ENCODE measurements around the gene COL11A2.
"Not testable (repeated sequence)": the region's sequence is repeated elsewhere in the genome, so short reads cannot be mapped to it uniquely, and the experiment has no call there.

The COL11A2 gene

DNA sequence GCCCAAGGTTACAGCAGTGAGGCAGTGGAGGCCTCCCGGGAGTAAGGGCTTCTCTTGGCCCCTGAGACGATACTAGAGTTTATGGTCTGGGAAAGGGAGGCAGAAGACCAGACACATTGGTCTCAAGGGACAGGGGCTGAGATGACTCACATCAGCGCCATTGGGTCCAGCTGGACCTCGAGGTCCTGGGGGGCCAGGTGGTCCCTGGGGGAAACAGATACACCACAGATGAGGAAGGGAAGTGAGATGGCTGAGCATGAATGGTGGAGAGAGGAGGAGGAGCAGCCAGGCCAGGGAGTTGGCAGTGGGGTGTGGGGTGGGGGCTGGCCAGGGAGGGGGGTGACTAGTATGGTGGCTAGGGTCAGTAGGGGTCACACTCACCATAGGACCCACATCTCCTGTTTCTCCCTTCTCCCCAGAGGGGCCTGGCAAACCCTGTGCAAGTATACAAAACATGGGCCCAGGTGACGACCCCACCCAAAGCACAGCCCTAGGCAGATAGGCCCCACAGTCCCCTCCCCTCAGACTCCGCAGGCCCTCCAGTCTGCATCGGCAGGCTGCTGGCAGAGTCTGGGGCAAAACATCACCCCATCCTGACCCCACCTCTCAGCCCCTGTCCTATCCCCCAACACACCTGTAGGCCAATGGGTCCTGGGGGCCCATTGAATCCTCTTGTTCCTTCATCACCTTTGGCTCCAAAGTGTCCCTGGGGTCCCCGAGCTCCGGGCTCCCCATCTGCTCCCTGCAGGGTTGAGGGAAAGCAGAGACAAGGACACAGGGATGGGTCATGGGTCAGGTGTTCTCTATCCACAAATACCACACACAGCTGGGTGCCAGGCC lies 21.9 kb downstream of the COL11A2 start:
- DNase-seq: no peak

DNA sequence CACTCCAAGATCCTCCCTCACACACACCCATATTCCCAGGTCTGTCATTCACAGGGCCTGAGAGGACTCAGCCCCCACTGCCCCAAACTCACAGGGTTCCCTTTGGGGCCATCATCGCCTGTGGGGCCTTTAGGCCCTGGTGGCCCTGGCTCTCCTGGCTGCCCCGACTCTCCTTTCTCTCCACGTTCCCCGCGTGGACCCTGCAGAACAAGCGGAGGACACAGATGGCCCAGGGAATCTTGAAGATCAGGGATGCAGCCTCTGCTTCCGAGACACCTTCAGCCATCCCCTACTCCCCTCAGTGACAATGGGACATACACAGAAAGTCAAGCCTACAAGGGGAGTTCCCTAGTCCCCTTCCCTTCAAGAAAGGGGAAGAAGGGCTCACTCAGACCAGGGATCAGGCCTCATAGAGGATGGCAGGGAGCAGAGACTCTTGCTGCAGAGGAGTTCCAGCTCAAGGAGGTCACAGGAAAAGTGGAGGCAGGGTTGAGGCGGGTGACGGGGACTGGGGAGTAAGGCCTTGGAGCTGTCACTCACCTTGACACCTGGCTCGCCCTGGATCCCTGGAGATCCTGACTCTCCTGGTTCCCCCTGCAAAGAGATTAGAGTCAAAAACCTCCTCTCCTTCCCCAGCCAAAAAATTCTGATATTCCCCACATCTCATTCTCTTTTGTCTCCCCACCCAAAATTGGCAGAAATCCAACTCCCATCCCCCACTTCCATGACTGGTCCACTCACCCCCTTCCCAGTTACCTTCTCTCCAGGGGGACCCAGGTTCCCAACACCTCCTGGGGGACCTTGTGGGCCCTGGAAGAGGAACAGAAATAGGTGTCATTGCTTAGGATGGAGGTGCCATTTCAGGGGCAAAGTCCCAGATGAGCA lies 22.7 kb downstream of the COL11A2 start:
- no peak for DNase-seq

DNA sequence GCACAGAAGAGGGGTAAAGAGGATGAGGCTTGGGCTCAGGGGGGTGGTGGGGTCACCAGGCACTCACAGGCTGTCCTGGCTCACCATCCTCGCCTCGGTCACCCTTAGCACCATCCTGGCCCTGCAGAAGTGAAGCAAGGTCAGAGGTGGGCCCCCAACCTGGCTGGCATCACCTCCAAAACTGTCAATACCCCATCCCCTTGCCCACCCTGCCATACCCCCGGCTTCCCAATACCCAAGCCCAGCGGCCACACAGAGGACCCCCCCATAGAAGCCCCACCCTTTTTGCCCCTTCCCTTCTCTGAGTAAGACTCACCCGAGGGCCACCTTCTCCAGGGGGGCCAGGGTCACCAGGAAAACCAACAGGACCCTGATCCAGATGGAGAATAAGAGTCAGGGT lies 23.6 kb downstream of the COL11A2 start:
- no peak for DNase-seq

DNA sequence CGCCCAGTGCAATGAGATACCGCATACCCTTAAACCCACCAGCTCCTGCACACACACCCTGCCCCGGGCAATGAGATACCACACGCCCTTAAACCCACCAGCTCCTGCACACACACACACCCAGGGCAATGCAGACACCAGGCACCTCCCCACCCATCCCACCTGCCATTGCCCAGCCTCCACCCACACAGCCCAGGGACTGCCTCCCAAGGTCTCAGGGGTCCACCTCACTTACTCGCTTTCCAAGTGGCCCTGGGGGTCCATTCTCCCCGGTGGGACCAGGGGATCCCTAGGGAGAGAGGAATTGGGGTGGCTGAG lies 24.0 kb downstream of the COL11A2 start:
- DNase-seq: no peak

DNA sequence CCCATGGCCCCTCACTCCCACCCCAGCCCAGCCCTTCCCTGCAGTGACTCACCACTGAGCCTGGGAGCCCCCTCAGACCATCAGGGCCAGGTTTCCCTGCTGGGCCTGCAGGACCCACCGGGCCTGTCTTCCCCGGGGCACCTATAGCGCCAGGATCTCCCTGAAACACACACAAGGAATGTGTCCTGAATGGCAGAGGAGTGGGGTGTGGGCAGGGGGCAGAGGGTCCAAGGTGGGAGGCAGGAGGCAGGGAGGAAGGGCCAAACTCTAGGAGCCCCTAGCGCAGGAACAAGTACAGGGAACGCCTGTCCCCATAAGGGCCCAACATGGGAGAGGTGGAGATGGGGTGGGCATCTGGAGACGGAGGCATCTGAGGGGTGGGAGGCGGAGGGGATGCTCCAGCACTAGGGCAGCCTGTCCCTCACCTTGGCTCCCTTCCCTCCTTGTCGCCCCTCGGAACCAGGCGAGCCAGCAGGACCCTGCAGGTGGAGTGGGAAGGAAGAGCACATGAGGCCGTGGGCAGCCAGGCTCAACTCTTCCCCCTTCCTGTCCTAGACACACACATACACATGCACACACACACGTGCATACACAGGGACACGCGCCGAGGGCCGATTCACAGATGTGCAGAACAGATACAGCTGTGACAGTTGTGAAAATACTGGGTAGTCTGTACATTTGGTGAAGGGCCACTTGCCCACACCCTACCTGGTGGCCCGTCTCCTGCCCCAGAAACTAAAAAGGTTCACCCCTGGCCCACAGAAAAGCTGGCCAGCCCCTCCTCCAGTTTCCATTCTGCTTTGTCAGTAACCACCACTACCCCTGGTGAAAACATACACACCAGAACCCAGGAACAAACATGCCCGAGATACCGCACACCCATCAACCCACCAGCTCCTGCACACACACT lies 24.6 kb downstream of the COL11A2 start:
- DNase-seq: no peak

DNA sequence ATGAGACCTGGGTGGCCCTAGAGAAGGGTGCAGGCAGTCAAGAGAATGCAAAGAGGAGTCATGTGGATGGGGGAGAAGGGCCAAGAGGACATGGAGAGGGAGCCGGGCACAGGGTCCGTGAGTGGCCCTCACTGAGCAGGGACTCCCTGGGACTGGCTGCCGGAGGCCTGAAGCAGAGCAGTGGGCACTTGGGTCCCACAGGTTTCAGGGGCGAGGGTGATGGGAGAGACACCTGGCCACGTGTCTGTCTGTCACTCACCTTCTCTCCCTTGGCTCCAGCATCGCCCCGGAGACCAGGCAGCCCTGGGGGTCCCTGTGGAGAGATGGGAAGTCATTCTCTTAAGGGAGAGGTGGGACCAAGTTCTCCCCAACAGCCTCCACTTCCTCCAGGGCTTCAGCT lies 25.5 kb downstream of the COL11A2 start:
- DNase-seq: no peak

DNA sequence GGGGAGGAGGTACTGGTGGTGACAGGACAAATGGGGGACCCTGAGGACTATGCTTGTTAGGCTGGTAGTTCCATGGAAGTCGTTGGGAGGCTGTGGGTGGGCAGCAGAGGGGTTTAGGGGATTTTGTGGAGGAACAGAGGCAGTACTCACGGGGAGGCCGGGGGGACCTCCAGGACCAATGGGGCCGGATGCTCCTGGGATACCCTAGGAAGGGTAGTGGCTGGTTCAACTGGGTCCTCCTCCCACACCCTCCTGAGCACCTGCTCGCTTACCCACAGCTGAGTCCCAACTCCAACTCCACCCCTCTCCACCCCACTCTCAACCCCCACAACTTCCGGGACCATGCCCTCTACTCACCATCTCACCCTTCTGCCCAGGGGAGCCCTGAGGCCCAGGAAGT lies 25.9 kb downstream of the COL11A2 start:
- DNase-seq: no peak

DNA sequence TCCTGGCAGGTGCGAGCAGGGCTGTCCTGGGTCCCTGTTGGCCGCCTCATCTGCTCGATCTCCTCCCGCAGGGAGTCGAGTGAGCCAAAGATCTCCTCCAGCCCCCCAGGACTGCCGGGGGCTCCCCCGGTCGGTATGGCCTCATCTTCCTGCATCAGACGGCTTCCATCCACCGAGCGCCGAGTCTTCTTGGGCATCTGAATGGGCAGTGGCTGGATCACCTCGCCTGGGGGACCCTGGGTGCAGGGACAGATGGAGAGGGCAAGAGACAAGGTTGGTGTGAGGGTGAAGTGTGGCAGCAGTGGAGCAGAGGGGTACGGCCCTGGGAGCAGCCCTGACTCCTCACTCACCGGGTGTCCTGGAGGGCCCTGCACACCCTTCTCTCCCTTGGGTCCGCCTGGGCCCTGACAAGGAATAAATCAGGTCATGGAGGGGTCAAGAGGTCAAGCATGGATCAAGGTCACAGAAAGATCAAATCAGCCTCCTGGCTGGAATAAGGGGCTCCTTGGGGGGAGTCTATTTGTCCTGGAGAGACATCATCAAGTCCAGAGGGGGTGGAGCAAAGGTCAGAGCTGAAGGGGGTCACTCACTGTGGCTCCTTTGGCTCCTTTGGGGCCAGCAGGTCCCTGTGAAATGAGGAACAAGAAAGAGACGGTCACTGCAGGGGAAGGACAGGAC lies 26.5 kb downstream of the COL11A2 start:
- DNase-seq: no peak

DNA sequence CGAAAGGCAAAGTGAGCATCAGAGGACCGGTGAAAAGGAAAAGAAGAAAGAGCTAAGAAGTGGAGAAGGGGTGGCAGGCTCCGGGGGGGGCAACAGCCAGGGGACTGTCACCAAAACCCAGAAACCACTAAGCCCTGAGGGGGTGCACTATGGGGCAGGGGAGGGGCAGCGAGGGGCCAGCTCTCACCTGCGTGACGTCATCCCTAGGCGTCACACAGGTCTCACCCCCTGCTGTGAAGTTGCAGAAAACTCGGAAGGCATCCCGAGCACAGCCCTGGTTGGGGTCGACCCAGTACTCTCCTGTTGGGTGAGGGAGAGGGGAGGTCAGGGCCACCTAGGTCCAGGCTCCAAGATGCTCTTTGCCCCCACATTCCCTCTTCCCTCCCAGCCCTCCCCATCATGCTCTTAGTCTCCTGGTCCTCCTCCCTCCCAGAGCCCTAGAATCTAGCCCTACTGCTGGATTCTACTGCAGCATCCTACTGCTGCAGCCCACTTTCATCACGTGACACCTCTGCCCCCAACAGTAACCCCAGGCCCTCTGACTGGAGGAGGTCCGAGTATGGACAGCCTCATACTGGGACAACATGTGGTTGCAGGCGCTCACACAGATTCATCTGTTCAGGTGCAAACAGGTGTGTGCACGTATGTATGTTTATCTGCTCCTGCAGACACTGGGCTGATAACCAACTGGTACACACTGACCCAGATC lies 27.4 kb downstream of the COL11A2 start:
- DNase-seq: no peak

DNA sequence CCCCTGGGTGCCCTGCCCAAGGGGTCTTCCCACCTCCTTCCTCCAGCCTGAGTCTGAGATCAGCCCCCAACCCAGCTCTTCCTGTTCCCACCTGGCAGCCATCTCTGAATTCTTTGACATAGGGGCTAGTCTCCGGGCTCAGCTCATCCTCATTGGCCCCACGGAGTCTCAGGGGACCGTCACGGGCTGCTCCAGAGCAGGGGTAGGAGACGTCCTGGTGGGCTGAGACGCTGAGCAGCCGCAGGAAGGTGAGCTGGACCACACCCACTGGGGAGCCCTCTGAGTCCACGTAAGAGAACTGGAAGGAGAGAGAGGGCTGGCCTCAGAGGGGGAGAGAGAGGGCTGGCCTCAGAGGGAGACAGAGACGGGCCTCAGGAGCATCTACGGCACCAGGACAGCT lies 28.1 kb downstream of the COL11A2 start:
- DNase-seq: no peak

DNA sequence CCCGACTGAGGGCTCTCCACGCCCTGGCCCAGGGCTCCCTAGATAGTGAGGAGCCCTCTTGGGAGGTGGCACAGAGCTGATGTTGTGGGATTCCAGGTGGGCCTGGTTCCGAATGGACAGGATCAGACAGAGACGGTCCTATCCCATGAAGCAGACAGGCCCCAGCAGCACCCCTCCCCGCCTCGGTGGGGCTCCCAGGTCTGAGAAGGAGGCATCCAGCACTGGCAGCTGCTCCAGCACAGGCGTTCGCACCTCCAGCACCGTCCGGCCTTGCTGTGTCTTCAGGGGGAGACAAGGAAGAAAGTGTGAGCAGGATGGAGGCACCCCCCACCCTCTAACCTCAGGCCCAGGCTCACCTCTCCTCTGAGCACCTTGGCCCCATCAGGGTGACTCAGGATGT lies 28.7 kb downstream of the COL11A2 start:
- no peak for DNase-seq

DNA sequence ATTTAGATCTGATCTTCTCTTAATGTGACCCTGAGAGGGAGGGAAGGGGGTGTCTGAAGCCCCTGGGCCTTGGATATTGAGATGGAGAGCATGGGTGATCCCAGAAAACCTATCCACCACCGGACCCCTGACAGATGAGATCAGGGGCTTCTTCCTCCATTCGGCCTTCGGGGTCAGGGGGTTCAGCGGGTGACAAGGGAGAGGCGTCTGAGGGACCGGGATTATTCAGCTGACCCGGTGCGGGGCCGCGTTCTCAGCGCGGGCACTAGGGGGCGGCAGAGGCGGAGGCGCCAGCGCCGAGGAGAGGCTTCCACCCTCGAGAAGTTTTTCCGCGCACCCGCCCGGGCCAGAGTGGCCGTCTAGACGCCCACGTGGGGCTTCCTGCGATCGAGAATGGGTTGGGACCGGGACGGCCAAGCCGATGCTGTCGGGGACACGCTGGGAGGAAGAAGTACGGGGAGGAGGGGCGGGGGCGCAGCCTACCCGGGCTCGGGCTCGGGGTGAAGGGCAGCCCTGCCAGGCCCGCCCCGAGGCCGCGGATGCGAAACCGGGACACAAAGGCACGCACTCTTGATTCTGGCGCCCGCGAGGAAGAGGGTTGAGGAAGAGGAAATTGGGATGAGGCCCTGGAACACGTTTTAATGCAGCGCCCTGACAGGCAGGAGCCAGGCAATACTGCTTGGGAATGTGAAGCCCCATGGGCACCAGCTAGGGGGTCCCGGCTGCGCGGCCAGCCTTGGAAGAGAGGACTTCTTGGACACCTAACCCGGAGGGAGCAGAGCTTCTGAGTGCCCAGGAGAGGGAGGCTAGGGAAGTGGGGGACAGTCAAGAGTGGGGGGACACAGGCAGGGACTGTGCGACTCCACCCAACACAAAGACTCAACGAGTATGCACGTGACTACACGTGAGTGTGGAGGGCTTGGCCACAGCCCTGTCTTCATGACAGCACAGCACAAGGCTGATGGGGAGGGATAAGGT lies 30.6 kb downstream of the COL11A2 start:
- DNase-seq: no peak

DNA sequence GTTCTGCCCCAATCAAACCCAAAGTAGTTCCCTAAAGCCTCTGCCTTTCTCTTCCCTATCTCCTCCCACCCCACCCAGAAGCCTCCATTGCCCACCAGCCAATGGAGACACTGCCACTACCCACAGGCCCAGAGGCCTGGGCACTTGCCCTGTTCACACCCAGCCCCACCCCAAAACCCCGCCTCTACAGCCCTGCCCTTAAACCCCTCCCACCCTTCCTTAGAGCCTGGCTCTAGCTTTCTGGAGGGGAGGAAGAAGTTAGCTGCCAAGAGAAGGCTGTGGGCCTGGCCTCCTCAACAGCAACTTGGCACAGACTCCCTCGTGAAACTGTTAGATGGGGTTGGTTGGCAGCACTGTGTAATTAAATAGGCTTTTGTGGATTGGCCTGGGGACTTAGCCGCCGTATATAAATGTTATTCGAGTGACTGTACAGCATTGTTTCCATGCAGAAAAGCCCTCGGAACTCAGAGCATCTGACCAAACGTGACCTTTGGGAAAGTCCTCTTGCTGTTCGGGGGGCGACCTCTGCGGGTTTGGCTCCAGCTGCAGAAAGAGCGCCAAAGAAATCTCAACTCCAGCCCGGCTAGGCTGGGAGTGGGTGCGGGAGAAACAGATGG lies 31.4 kb downstream of the COL11A2 start:
- DNase-seq: no peak

DNA sequence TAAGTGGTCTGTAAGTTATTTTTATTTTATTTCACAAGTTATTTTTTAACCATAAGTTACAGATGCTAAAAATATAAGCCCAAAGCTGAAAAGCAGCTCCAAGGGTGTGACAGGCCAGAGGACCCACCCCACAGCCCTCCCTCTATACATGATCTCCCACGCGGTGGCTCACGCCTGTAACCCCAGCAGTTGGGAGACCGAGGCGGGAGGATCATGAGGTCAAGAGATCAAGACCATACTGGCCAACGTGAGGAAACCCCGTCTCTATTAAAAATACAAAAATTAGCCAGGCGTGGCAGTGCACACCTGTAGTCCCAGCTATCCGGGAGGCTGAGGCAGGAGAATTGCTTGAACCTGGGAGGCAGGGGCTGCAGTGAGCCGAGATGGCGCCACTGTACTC lies 32.2 kb downstream of the COL11A2 start:
- DNase-seq: no peak

DNA sequence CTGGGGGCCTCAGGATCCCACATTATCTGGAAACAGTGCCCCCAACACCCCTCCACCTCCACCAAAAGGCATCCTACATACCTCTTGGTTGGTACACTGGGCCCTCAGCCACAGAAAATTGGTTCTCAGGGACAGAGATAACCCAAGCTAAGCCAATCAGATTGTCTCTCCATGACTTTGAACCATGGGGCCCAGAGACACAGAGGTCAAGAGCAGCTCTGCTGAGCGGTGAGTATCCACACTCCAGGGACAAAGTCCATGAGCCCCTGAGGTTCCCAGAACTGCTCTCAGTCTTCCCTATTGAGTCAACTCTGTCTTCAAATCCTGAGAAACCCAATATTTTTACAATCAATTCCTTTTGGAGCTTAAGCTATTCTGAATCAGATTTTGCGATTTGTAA lies 35.3 kb downstream of the COL11A2 start:
- no peak for DNase-seq

DNA sequence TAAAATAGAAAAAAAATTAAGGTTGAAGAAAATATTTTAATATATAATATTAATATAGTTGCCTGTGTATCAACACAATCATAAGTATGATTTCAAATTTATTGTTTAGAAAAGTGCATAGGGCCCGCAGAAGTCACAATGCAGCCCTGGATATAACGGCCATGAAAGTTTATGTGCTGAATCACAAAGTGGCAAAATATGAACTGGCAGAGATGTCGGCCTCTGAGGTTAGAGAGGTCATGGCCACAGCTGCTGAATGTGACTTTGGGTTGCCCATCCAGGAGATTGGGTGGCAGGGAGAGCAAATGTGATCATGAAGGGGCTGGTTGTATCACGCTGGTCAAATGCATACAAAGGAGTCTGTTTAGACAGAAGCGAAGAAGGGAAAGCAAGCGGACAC lies 35.7 kb downstream of the COL11A2 start:
- DNase-seq: no peak

DNA sequence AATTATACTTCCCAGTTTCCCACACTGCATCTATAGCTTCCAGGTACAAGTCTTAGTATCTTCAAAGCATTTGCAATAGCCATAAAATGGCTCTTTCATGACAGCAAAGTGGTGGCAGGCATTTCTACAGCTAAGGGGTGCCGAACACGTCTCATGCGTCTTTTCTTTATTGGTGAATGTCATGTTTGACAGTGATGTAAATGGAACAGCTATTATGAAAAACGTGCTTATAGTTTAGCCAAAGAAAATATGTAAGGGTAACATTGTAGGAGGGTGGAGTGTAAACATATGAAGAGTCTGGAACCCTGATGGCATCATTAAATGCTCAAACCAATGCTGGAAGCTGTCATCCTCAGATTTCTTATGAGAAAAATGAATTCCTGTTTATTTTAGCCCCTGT lies 37.9 kb downstream of the COL11A2 start:
- no peak for DNase-seq

DNA sequence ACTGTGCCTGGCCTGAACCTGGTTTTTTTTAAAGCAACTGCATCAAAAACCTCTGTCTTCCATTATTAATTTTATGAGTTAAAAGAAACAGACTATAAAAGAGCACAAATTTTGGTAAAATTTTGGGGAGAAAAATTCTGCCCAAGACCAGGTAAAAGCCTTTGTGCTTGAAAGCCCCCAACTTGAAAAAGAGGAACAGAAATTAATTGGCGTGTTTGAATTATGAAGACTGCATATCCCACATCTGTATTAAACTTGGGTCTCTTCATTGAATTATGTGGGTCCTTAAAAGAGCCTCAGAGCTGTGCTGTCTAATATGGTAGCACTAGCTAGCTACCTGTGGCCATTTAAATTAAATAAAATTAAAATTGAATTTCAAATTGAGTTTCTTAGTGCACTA lies 41.2 kb downstream of the COL11A2 start:
- DNase-seq: no peak

DNA sequence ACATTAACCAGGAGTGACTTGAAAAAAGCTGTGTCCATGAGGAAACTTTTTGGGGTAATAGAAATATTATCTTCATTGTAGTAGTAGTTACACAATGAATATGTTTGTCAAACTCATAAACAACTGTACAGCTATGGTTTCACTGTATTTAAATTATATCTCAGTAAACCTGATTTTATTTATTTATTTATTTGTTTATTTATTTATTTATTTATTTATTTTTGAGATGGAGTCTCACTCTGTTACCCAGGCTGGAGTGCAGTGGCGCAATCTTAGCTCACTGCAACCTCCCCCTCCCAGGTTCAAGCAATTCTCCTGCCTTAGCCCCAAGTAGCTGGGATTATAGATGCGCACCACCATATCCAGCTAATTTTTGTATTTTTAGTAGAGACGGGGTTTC lies 41.7 kb downstream of the COL11A2 start:
- not testable (repeated sequence) for DNase-seq

Data from NCI-H1092 (cell line).